Naive thymus-derived CD4-positive, alpha-beta T cell (primary cell): ENCODE results near the gene PACS2. TPM values are rescaled to one million over a fixed set of nuclear protein-coding genes. Genes with fewer than 3 reads are reported as not detected.
A peak's percentile ranks its signal among the peaks of the same experiment; 100 is the strongest.

Experiments used
- ATAC-seq: fragments of 150-1000 bp; cut with Tn5 transposase; 2 replicates; pipeline ENCODE4 v1.10.0; 2021; ENCODE audit warnings: mild to moderate bottlenecking, moderate library complexity
- CTCF ChIA-PET: fragments of 350-600 bp; sonication (Branson Sonifier 250); formaldehyde crosslinking; loops from one replicate; lab custom pipeline; 2021; ENCODE audit warnings: antibody characterized with exemption; lab: Charles Lee
- POLR2A ChIA-PET: fragments of 350-600 bp; sonication (Branson Sonifier 250); formaldehyde crosslinking; loops from one replicate; lab custom pipeline; 2021; ENCODE audit warnings: antibody characterized with exemption, inconsistent platforms; lab: Charles Lee
- DNase-seq, 9 donors: peaks; one replicate each; pipeline versions ENCODE4 v3.0.0 to v3.0.0-alpha.2; 2020 to 2022; ENCODE audit warnings: mixed read lengths in 1 of 9
- H3K27ac ChIP-seq: one replicate; pipeline ENCODE4 v1.7.0; 2013; ENCODE audit warnings: mild to moderate bottlenecking, low read depth, low read length, moderate library complexity
- H3K27me3 ChIP-seq, 2 donors: one replicate each; pipeline ENCODE4 v1.7.0; 2013; ENCODE audit warnings: low read length in 2 of 2, mild to moderate bottlenecking in 2 of 2, moderate library complexity in 2 of 2; ENCODE audit not compliant: control insufficient read depth in 2 of 2, insufficient read depth in 2 of 2
- H3K36me3 ChIP-seq, 3 experiments: 1 replicate in 2 of 3; 2 replicates in 1 of 3; pipeline ENCODE4 v1.7.0; 2013; ENCODE audit warnings: low read length in 3 of 3, mild to moderate bottlenecking in 3 of 3, moderate library complexity in 1 of 3; ENCODE audit not compliant: insufficient read depth in 3 of 3, control insufficient read depth in 2 of 3
- H3K4me1 ChIP-seq, 2 donors: one replicate each; pipeline ENCODE4 v1.7.0; 2013; ENCODE audit warnings: low read length in 2 of 2, mild to moderate bottlenecking in 2 of 2, moderate library complexity in 1 of 2; ENCODE audit not compliant: control insufficient read depth in 2 of 2, insufficient read depth in 2 of 2
- H3K4me3 ChIP-seq: 2 replicates; pipeline ENCODE4 v1.7.0; 2013; ENCODE audit warnings: mild to moderate bottlenecking, low read length
- H3K9me3 ChIP-seq, 3 experiments: 1 replicate in 2 of 3; 2 replicates in 1 of 3; pipeline ENCODE4 v1.7.0; 2013; ENCODE audit warnings: low read length in 3 of 3; ENCODE audit not compliant: control insufficient read depth in 2 of 3
- H3K27ac Mint-ChIP-seq, 9 donors: one replicate each; pipeline ENCODE4 v1.8.0; 2020 to 2022; ENCODE audit warnings: mixed read lengths in 9 of 9, mild to moderate bottlenecking in 8 of 9, moderate library complexity in 5 of 9, inconsistent platforms in 2 of 9
- H3K27me3 Mint-ChIP-seq, 5 donors: one replicate each; pipeline ENCODE4 v1.8.0; 2021 to 2022; ENCODE audit warnings: mixed read lengths in 5 of 5, mild to moderate bottlenecking in 1 of 5
- H3K36me3 Mint-ChIP-seq, 5 donors: one replicate each; pipeline ENCODE4 v1.8.0; 2020 to 2022; ENCODE audit warnings: mixed read lengths in 5 of 5, mild to moderate bottlenecking in 3 of 5, inconsistent platforms in 1 of 5
- H3K4me1 Mint-ChIP-seq, 7 donors: one replicate each; pipeline ENCODE4 v1.8.0; 2020 to 2022; ENCODE audit warnings: mixed read lengths in 7 of 7, mild to moderate bottlenecking in 3 of 7, inconsistent platforms in 1 of 7
- H3K4me3 Mint-ChIP-seq, 10 donors: one replicate each; pipeline ENCODE4 v1.8.0; 2020 to 2022; ENCODE audit warnings: mild to moderate bottlenecking in 10 of 10, mixed read lengths in 10 of 10, moderate library complexity in 6 of 10, inconsistent platforms in 2 of 10
- H3K9me3 Mint-ChIP-seq, 11 donors: one replicate each; pipeline ENCODE4 v1.8.0; 2020 to 2022; ENCODE audit warnings: mixed read lengths in 11 of 11, mild to moderate bottlenecking in 4 of 11, inconsistent platforms in 1 of 11, moderate library complexity in 1 of 11
- intact Hi-C, 2 donors: fragments of 100-400 bp; cut with micrococcal nuclease; formaldehyde crosslinking; loops; one replicate each; pipeline ENCODE4 v1.15.1; 2023
- polyA plus RNA-seq, 2 donors: library from polyadenylated mRNA; unstranded; fragments of 300-500 nt; fragmentation: Illumina TruSeq; gene quantifications; one replicate each; pipeline ENCODE4 v1.2.3, GENCODE V29; 2021
- total RNA-seq, 6 experiments: library from RNA in 5 of 6; stranded (reverse) in 5 of 6; gene quantifications; 1 replicate in 5 of 6; 2 replicates in 1 of 6; pipeline ENCODE4 v1.2.3 and lab custom pipeline; 2021 to 2026

Gene PACS2
- total and polyA plus RNA-seq, 7 experiments from 2014 or later, result 1.5 to 75.4 (median 69.2) TPM

DNA sequence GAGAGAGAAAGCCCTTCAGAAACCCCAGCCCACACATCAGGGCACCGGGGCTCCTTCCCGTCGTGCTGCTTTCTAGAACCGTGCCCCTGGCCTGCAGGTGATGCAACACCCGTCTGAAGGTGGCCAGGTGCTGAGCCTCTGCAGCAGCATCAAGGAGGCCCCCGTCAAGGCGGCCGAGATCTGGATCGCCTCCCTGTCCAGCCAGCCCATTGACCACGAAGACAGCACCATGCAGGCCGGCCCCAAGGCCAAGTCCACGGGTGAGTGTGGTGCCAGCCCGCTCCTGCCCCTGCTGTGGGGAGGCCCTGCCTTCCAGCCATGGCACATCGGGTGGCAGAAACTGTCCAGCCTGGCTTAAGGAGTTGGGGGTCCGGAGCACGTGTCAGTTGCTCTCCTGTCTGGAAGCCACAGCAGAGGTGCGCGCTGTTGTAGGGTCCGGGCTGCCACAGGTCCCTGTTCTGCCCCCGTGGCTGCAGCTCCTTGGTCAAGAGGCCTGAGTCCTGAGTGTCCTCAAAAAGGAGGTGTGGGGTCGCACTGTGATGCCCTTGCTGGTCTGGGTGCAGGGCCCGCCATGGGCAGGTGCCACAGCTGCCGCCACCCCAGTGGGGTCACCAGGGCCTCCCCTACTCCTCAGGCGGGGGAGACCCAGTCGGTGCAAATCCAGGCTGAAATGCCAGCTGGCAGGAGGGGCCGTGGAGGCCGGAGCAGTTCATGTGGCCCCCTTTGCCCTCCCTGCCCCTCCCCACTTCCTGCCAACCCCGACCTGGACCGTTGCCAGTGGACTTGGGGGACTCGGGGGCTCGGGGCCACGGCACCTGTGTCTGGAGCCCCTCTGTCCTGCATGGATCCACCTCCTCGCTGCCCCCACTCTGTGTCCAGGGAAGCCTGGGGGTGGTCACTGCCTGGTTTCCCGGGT, 52.8 kb downstream of the PACS2 start:
- peaks cover 6 to 18% (median 13%) of the 10 kb centered on the region in 7 donors for H3K4me1 Mint-ChIP-seq
- ATAC-seq (no peak), DNase-seq (no peak)
- ChIA-PET CTCF (no interaction called here), POLR2A (no interaction called here)
- peaks cover 0 to 4% (median 0%) of the 10 kb centered on the region in 5 donors for H3K36me3 Mint-ChIP-seq
- no peaks in the 10 kb centered on the region for H3K9me3 Mint-ChIP-seq
- intact Hi-C loops, result no loop called here
- H3K36me3 ChIP-seq, result peaks cover 0 to 28% (median 0%) of the 10 kb centered on the region in 3 experiments
- H3K27ac Mint-ChIP-seq, result no peak overlapping the region
- H3K27me3 ChIP-seq, result no peaks in the 10 kb centered on the region
- peaks cover 7 to 9% of the 10 kb centered on the region in 2 donors for H3K4me1 ChIP-seq
- no peak overlapping the region for H3K27ac ChIP-seq
- H3K4me3 Mint-ChIP-seq, result peak overlapping the region in 1 of 10 donors; percentile 28
- peaks cover 0 to 8% (median 0%) of the 10 kb centered on the region in 5 donors for H3K27me3 Mint-ChIP-seq
- no peaks in the 10 kb centered on the region for H3K9me3 ChIP-seq
- H3K4me3 ChIP-seq, result no peak overlapping the region

DNA sequence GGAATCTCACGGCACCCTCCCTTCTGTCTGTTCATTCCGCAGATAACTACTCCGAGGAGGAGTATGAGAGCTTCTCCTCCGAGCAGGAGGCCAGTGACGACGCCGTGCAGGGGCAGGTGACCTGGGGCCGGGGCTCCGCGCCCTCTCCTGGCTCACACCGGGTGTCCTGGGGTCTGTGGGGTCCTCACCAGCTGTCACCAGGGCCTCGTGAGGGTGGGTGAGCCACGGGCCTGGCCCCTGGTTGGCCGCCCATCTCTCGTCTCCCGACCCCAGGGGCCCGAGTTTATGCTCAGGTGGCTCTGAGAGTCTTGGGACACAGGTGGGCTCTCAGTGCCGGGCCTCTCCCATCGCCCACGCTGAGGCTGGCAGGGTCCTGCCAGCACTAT, 53.5 kb downstream of the PACS2 start:
- intact Hi-C loops, result no loop called here
- Histone ChIP-seq H3K9me3 (no peaks in the 10 kb centered on the region), H3K27me3 (no peaks in the 10 kb centered on the region), H3K36me3 (peaks cover 0 to 28% (median 0%) of the 10 kb centered on the region in 3 experiments), H3K27ac (no peak overlapping the region), H3K4me1 (peaks cover 7 to 9% of the 10 kb centered on the region in 2 donors), H3K4me3 (no peak overlapping the region)
- ChIA-PET CTCF (no interaction called here), POLR2A (no interaction called here)
- Mint-ChIP-seq H3K36me3 (peaks cover 0 to 4% (median under 1%) of the 10 kb centered on the region in 5 donors), H3K4me3 (no peak overlapping the region), H3K27me3 (peaks cover 0 to 8% (median 0%) of the 10 kb centered on the region in 5 donors), H3K9me3 (no peaks in the 10 kb centered on the region), H3K4me1 (peaks cover 6 to 18% (median 13%) of the 10 kb centered on the region in 7 donors), H3K27ac (no peak overlapping the region)
- DNase-seq (no peak), ATAC-seq (no peak)

DNA sequence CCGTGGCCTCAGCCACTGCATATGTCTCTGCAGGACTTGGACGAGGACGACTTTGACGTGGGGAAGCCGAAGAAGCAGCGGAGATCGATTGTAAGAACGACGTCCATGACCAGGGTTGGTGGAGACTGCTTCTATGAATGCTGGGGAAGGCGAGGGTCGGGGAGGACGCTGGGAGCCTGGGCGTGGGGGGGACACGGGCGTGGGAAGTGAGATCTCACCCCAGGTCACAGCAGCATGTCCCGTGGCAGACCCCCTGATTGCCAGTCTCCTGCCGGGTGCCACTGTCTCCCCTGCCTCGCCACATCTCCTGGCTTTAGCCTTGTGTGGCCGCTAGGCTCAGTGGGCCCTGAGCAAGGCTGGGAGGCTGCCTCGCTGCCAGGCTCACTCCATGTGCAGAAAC, 53.9 kb downstream of the PACS2 start:
- Mint-ChIP-seq H3K4me1 (peaks cover 6 to 16% (median 12%) of the 10 kb centered on the region in 7 donors), H3K36me3 (peaks cover 0 to 4% (median 3%) of the 10 kb centered on the region in 5 donors), H3K27me3 (peaks cover 0 to 7% (median 0%) of the 10 kb centered on the region in 5 donors), H3K4me3 (no peak overlapping the region), H3K9me3 (no peaks in the 10 kb centered on the region), H3K27ac (no peak overlapping the region)
- POLR2A ChIA-PET, result interaction anchor here (0.7 kb wide), 1 partner anchor 121 kb away, joined by 3 read pairs; no protein-coding TSS in a partner anchor
- ATAC-seq (no peak), DNase-seq (no peak)
- no peak overlapping the region for H3K27ac ChIP-seq
- no peak overlapping the region for H3K4me3 ChIP-seq
- intact Hi-C loops, result no loop called here
- H3K36me3 ChIP-seq, result peaks cover 0 to 28% (median 0%) of the 10 kb centered on the region in 3 experiments
- H3K9me3 ChIP-seq, result no peaks in the 10 kb centered on the region
- CTCF ChIA-PET, result no interaction called here
- no peaks in the 10 kb centered on the region for H3K27me3 ChIP-seq
- peaks cover 7 to 9% of the 10 kb centered on the region in 2 donors for H3K4me1 ChIP-seq

DNA sequence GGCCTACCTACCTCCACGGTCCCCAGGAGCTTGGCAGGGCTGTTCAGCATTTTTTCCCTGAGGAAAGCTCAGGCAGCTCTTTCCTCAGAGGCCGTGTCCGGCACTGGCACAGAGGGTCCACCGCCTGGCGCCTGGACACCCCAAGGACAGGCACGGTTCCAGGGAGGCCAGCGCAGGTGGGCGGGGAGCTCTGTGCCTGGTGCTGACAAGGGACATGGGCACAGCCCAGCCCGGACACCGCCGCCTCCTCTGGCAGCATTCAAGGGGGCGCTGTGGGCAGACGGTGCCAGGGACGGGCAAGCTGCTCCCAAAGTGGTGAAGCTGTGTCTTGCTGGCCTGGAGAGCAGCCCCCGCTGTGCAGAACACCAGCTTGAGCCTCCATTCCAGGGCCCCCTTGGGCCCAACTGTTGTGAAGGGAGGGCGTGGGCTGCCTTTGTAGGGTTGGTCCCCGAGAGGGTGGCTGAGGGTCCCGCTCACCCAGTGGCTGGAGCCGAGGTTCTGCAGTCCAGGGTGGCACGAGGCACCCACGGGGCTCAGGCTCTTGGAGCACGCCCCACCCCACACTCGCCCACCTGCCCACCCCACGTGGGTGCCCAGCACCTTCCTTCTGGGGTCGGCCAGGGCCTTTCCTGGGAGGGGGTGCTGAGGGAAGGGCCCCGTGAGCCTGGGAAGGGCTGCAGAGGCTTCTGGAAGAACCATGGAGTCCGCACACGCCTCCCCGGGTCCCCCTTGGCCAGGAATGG, 54.5 kb downstream of the PACS2 start:
- Mint-ChIP-seq H3K4me1 (peaks cover 3 to 10% (median 5%) of the 10 kb centered on the region in 7 donors), H3K36me3 (peaks cover 0 to 4% (median 3%) of the 10 kb centered on the region in 5 donors), H3K27me3 (peaks cover 0 to under 1% (median 0%) of the 10 kb centered on the region in 5 donors), H3K9me3 (no peaks in the 10 kb centered on the region), H3K4me3 (no peak overlapping the region), H3K27ac (no peak overlapping the region)
- H3K27me3 ChIP-seq, result no peaks in the 10 kb centered on the region
- H3K36me3 ChIP-seq, result peaks cover 0 to 28% (median 0%) of the 10 kb centered on the region in 3 experiments
- CTCF ChIA-PET, result interaction anchor here (2.7 kb wide), 1 partner anchor 121 kb away, joined by 56 read pairs; the partner anchor contains the start of gene TEDC1
- no peak overlapping the region for H3K27ac ChIP-seq
- DNase-seq (no peak), ATAC-seq (no peak)
- intact Hi-C loops, result no loop called here
- no peak overlapping the region for H3K4me3 ChIP-seq
- peaks cover 7 to 9% of the 10 kb centered on the region in 2 donors for H3K4me1 ChIP-seq
- POLR2A ChIA-PET, result interaction anchor here (0.7 kb wide), 1 partner anchor 120 kb away, joined by 3 read pairs; no protein-coding TSS in a partner anchor
- no peaks in the 10 kb centered on the region for H3K9me3 ChIP-seq

DNA sequence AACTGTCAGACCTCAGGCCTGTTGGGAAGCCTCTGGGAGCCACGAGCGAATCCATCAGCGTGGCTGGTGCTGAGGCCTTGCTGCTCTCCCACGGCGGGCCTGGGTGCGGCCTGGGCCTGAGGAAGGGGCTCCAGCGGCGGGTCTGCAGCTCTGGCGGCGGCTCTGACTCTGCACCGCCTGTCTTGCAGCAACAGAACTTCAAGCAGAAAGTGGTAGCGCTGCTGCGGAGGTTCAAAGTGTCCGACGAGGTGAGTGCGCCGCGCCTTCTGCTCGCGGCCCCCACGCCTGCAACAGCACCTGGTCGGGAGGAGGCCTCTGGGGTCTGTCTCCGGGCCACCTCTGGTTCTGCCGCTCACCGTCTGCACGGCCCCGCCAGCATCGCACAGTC, 55.1 kb downstream of the PACS2 start:
- ATAC-seq (no peak), DNase-seq (no peak)
- Histone ChIP-seq H3K4me1 (peaks cover 5 to 6% of the 10 kb centered on the region in 2 donors), H3K27me3 (no peaks in the 10 kb centered on the region), H3K27ac (no peak overlapping the region), H3K9me3 (no peaks in the 10 kb centered on the region), H3K4me3 (no peak overlapping the region), H3K36me3 (peaks cover 0 to 28% (median 0%) of the 10 kb centered on the region in 3 experiments)
- H3K4me1 Mint-ChIP-seq, result peaks cover 2 to 8% (median 5%) of the 10 kb centered on the region in 7 donors
- CTCF ChIA-PET, result interaction anchor here (0.9 to 2.7 kb wide), 6 partner anchors 12 to 159 kb away, joined by 3 to 56 read pairs (median 5); partner anchors contain the start of gene TEDC1
- peak overlapping the region in 1 of 9 donors; percentile 25 for H3K27ac Mint-ChIP-seq
- H3K27me3 Mint-ChIP-seq, result no peaks in the 10 kb centered on the region
- POLR2A ChIA-PET, result no interaction called here
- peaks cover 0 to 4% (median 3%) of the 10 kb centered on the region in 5 donors for H3K36me3 Mint-ChIP-seq
- intact Hi-C loops, result loop anchor here (1.0 to 2.0 kb wide), 5 partner anchors 45 to 159 kb away; no protein-coding TSS in a partner anchor
- no peak overlapping the region for H3K4me3 Mint-ChIP-seq
- no peaks in the 10 kb centered on the region for H3K9me3 Mint-ChIP-seq

DNA sequence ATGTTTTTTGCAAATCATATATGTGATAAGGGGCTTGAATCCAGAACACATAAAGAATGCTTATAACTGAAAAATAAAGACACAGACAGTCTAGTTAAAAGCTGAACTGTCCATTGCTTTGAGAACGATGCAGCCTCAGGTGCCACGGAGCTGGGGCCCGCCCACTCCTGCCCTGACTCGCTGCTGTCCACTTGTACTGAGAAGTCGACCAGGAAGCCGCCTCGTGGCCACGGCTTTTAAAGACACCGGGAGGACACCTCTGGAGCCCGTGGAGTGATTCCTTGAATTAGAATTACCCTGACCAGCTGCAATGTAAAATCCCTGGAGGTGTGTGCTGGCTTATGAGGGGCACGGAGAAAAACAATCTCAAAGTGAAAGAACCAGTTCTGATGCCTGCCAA, 59.8 kb downstream of the PACS2 start:
- no peaks in the 10 kb centered on the region for H3K9me3 Mint-ChIP-seq
- H3K27me3 Mint-ChIP-seq, result no peaks in the 10 kb centered on the region
- no peak for DNase-seq
- POLR2A ChIA-PET, result no interaction called here
- H3K9me3 ChIP-seq, result no peaks in the 10 kb centered on the region
- no peak overlapping the region for H3K4me3 Mint-ChIP-seq
- peaks cover 0 to 5% (median 4%) of the 10 kb centered on the region in 5 donors for H3K36me3 Mint-ChIP-seq
- H3K4me1 ChIP-seq, result no peaks in the 10 kb centered on the region
- peaks cover 10 to 15% (median 13%) of the 10 kb centered on the region in 7 donors for H3K4me1 Mint-ChIP-seq
- CTCF ChIA-PET, result no interaction called here
- H3K27ac Mint-ChIP-seq, result no peak overlapping the region
- H3K27ac ChIP-seq, result no peak overlapping the region
- peaks cover 0 to 5% (median 0%) of the 10 kb centered on the region in 3 experiments for H3K36me3 ChIP-seq
- H3K27me3 ChIP-seq, result no peaks in the 10 kb centered on the region
- no peak overlapping the region for H3K4me3 ChIP-seq
- intact Hi-C loops, result no loop called here
- ATAC-seq, result no peak
